ENCODE measurements around the gene SUSD5. TPM values are rescaled to one million over a fixed set of nuclear protein-coding genes. Genes with fewer than 3 reads are reported as not detected.

SUSD5 gene
- total RNA-seq, 1 donor from 2014 or later, result 0.33 TPM

DNA sequence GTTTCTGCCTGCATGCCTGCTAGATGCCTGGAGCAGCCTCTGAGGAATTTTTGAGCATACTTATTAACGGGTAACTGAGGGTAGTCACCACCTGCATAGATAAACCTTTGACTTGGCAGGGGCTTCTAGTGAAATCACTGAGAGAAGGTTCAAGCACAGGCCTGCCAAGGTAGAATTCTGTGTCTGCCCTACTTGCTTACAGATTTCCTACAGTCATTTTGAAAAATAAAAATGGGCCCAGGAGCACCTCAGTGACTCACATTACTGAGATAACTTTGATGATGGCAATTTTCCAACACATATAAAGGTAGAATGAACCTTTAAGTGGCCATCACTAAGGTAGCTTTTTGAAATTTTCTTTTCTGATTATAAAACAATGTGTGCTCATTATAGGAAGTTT is 94.0 kb downstream of the SUSD5 start:
- Mint-ChIP-seq H3K9me3 (no peaks in the 10 kb centered on the region), H3K4me1 (no peaks in the 10 kb centered on the region), H3K4me3 (no peak overlapping the region), H3K27ac (no peak overlapping the region), H3K27me3 (no peaks in the 10 kb centered on the region), H3K36me3 (ENCODE audit: low read depth) (peaks cover 63% of the 10 kb centered on the region)
- no peak for DNase-seq
- ChIA-PET POLR2A (interaction anchor here (1.2 kb wide), 1 partner anchor 248 kb away, joined by 7 read pairs; no protein-coding TSS in a partner anchor), CTCF (interaction anchor here (1.2 kb wide), 1 partner anchor 248 kb away, joined by 4 read pairs; no protein-coding TSS in a partner anchor)
- no peak for ATAC-seq (ENCODE audit: low read depth)
- intact Hi-C loops (cut with micrococcal nuclease), result no loop called here
- TF ChIP-seq, protein P1, sequence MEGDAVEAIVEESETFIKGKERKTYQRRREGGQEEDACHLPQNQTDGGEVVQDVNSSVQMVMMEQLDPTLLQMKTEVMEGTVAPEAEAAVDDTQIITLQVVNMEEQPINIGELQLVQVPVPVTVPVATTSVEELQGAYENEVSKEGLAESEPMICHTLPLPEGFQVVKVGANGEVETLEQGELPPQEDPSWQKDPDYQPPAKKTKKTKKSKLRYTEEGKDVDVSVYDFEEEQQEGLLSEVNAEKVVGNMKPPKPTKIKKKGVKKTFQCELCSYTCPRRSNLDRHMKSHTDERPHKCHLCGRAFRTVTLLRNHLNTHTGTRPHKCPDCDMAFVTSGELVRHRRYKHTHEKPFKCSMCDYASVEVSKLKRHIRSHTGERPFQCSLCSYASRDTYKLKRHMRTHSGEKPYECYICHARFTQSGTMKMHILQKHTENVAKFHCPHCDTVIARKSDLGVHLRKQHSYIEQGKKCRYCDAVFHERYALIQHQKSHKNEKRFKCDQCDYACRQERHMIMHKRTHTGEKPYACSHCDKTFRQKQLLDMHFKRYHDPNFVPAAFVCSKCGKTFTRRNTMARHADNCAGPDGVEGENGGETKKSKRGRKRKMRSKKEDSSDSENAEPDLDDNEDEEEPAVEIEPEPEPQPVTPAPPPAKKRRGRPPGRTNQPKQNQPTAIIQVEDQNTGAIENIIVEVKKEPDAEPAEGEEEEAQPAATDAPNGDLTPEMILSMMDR (IDR thresholded peaks at IDR 0.05), result no peak

DNA sequence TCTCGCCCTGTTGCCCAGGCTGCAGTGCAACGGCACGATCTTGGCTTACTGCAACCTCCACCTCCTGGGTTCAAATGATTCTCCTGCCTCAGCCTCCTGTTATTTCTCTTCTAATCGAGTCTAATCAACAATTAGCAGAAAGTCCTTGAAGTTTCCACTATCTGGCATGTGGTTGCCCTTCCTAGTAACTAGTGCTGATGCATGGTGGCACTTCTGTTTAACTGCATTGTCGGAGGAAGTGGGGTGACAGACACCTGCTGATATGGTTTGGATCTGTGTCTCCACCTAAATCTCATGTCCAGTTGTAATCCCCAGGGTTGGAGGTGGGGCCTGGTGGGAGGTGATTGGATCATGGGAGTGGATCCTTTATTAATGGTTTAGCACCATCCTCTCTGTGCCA is 95.6 kb downstream of the SUSD5 start:
- Mint-ChIP-seq H3K4me1 (no peaks in the 10 kb centered on the region), H3K4me3 (no peak overlapping the region), H3K36me3 (ENCODE audit: low read depth) (peaks cover 60% of the 10 kb centered on the region), H3K27ac (no peak overlapping the region), H3K9me3 (no peaks in the 10 kb centered on the region), H3K27me3 (no peaks in the 10 kb centered on the region)
- DNase-seq, result no peak
- ChIA-PET POLR2A (no interaction called here), CTCF (interaction anchor here (1.3 kb wide), 1 partner anchor 9 kb away, joined by 5 read pairs; no protein-coding TSS in a partner anchor)
- ATAC-seq (ENCODE audit: low read depth), result no peak
- intact Hi-C loops (cut with micrococcal nuclease), result no loop called here
- TF ChIP-seq, protein P1 (IDR thresholded peaks at IDR 0.05), result no peak

DNA sequence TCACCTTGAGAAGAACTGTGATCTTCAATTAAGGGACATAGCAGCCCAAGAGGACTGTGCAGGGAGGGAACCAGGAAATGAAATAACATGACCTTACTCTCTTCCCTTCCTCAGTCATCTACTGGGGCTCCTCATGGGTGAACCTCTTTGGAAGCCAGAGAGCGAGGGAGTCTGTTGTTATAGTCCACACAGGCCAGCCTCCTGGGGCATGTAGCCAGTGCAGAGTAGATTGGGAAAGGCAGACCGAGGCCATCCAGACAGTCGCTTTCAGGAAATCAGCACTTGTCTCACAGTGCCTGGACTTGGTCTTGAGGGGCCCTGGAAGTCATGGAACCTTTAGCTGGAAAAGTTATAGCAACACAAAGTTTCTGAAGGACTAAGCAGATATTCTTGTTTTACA is 98.7 kb downstream of the SUSD5 start:
- ChIA-PET POLR2A (no interaction called here), CTCF (interaction anchor here (0.7 to 1.3 kb wide), 2 partner anchors 12 to 45 kb away, joined by 3 to 7 read pairs; no protein-coding TSS in a partner anchor)
- Mint-ChIP-seq H3K9me3 (no peaks in the 10 kb centered on the region), H3K4me1 (peaks cover 16% of the 10 kb centered on the region), H3K4me3 (no peak overlapping the region), H3K27ac (no peak overlapping the region), H3K27me3 (no peaks in the 10 kb centered on the region), H3K36me3 (ENCODE audit: low read depth) (peaks cover 43% of the 10 kb centered on the region)
- TF ChIP-seq, protein P1 (IDR thresholded peaks at IDR 0.05), result no peak
- DNase-seq (no peak), ATAC-seq (ENCODE audit: low read depth) (no peak)
- intact Hi-C loops (cut with micrococcal nuclease), result loop anchor here (10.0 kb wide), 1 partner anchor 335 kb away; no protein-coding TSS in a partner anchor

DNA sequence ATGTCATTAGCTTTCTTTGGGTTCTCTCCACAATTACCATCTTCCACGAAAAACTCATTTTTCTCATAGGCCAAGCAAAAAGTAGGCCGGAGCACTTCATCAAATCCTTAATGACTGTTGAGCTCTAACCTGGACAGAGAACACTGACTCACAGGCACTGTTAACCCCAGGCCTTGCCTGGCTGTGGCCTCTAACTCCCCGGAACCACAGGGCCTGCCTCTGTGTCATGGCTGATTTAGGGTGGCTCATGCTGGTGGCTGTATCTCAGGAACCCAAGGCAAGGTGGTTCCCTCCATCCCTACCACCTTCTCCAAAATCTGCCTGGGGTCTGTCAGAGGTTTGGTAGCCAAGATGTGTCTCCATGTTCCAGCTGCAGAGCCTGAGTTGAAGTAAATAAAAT is 101.1 kb downstream of the SUSD5 start:
- intact Hi-C loops (cut with micrococcal nuclease), result loop anchor here (10.0 kb wide), 1 partner anchor 333 kb away; no protein-coding TSS in a partner anchor
- DNase-seq, result no peak
- ATAC-seq (ENCODE audit: low read depth), result no peak
- Mint-ChIP-seq H3K27ac (peak overlapping the region; percentile 24), H3K9me3 (no peaks in the 10 kb centered on the region), H3K4me3 (no peak overlapping the region), H3K36me3 (ENCODE audit: low read depth) (peaks cover 24% of the 10 kb centered on the region), H3K27me3 (no peaks in the 10 kb centered on the region), H3K4me1 (peaks cover 33% of the 10 kb centered on the region)
- TF ChIP-seq, protein P1 (IDR thresholded peaks at IDR 0.05), result no peak
- ChIA-PET CTCF (interaction anchor here (1.4 kb wide), 1 partner anchor 14 kb away, joined by 6 read pairs; no protein-coding TSS in a partner anchor), POLR2A (interaction anchor here (0.6 kb wide), 1 partner anchor 882 kb away, joined by 4 read pairs; no protein-coding TSS in a partner anchor)

DNA sequence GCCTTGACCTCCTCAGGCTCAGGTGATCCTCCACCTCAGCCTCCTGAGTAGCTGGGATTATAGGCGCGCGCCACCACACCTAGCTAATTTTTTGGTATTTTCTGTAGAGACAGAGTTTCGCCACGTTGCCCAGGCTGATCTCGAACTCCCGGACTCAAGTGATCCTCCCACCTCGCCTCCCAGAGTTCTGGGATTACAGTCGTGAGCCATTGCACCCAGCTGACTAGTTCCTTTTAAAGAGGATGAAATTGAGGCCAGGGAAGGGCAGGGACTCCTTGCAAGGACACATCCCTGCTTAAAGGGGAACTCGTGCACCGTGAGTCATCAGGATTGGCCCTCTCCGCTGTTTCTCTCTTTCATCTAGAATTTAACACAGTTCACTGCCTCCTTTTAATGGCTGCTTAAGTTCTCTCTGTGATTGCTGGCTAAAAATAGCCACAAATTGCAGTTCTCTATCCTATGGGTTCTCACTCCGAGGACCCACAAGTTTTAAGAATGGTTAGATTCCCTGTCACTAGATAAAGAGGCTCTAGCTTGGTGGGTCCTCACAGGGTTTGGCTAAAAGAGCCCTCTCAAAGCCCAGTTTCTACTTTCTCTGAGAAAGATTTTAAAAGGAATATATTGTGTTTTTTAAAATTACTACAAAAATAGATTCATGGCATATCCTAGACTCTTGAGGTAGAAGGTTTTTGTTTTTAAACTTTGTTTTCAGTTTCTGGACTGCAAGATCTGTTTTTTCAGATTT is 103.4 kb downstream of the SUSD5 start:
- POLR2A ChIA-PET, result interaction anchor here (0.6 to 5.1 kb wide), 3 partner anchors 19 to 326 kb away, joined by 5 to 31 read pairs (median 6); partner anchors contain the start of genes GLB1 and TMPPE
- TF ChIP-seq, protein P1 (IDR thresholded peaks at IDR 0.05), result no peak
- H3K4me3 Mint-ChIP-seq, result peak overlapping the region; percentile 87
- H3K27ac Mint-ChIP-seq, result peak overlapping the region; percentile 85
- DNase-seq (no peak), ATAC-seq (ENCODE audit: low read depth) (peak; percentile 16)
- H3K9me3 Mint-ChIP-seq, result no peaks in the 10 kb centered on the region
- intact Hi-C loops (cut with micrococcal nuclease), result loop anchor here (2.0 to 10.0 kb wide), 4 partner anchors 16 to 1582 kb away; partner anchors contain the start of gene STT3B
- peaks cover 50% of the 10 kb centered on the region for H3K4me1 Mint-ChIP-seq
- CTCF ChIA-PET, result interaction anchor here (1.1 kb wide), 2 partner anchors 16 to 19 kb away, joined by 3 to 4 read pairs; no protein-coding TSS in a partner anchor
- no peaks in the 10 kb centered on the region for H3K27me3 Mint-ChIP-seq
- peaks cover 7% of the 10 kb centered on the region for H3K36me3 Mint-ChIP-seq (ENCODE audit: low read depth)
